ENCODE data around the gene ANKRD13D. TPM values are rescaled to one million over a fixed set of nuclear protein-coding genes. Genes with fewer than 3 reads are reported as not detected.

Gene ANKRD13D
- total RNA-seq, 1 donor, result 29.8 TPM

DNA sequence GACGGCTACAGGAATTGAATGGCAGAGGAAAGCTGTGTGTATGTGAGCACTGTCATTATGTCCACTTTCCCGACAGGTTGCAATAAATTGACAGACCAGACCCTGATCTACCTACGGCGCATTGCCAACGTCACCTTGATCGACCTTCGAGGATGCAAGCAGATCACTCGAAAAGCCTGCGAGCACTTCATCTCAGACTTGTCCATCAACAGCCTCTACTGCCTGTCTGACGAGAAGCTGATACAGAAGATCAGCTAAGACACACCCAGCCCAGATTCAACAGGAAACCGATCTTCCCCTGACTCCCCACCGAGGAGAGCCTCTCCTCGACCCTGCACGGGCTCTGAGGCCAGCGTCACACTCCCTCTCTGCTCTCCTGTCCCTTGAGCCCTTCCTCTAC lies 34.3 kb upstream of the ANKRD13D start:
- DNase-seq (ENCODE audit: low read depth), result no peak
- TF ChIP-seq, protein P1, sequence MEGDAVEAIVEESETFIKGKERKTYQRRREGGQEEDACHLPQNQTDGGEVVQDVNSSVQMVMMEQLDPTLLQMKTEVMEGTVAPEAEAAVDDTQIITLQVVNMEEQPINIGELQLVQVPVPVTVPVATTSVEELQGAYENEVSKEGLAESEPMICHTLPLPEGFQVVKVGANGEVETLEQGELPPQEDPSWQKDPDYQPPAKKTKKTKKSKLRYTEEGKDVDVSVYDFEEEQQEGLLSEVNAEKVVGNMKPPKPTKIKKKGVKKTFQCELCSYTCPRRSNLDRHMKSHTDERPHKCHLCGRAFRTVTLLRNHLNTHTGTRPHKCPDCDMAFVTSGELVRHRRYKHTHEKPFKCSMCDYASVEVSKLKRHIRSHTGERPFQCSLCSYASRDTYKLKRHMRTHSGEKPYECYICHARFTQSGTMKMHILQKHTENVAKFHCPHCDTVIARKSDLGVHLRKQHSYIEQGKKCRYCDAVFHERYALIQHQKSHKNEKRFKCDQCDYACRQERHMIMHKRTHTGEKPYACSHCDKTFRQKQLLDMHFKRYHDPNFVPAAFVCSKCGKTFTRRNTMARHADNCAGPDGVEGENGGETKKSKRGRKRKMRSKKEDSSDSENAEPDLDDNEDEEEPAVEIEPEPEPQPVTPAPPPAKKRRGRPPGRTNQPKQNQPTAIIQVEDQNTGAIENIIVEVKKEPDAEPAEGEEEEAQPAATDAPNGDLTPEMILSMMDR (IDR thresholded peaks at IDR 0.05; ENCODE audit: insufficient read depth, low read depth, low read length), result no peak
- no peak overlapping the region for H3K4me3 ChIP-seq (ENCODE audit: low read depth, low read length)

DNA sequence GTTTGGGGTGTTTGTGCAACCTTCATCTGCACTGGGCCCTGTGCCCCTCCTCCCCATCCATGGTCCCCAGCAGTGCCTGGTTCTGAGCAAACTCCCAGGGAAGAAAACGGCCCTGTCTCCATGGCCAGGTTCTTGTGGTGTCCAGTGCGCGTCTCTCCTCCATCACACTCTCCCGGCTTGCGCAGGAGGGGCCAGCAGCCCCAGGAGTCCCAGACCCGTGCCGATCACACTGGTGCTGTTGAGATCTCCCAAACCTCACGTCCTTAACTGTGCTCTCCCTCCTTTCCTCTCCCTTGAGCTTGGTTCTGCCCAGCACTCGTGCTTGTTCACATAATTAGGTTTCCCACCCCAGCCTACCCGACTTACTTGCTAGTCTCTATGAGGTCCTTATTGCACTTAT lies 33.8 kb upstream of the ANKRD13D start:
- no peak for DNase-seq (ENCODE audit: low read depth)
- TF ChIP-seq, protein P1 (IDR thresholded peaks at IDR 0.05; ENCODE audit: insufficient read depth, low read depth, low read length), result no peak
- no peak overlapping the region for H3K4me3 ChIP-seq (ENCODE audit: low read depth, low read length)

DNA sequence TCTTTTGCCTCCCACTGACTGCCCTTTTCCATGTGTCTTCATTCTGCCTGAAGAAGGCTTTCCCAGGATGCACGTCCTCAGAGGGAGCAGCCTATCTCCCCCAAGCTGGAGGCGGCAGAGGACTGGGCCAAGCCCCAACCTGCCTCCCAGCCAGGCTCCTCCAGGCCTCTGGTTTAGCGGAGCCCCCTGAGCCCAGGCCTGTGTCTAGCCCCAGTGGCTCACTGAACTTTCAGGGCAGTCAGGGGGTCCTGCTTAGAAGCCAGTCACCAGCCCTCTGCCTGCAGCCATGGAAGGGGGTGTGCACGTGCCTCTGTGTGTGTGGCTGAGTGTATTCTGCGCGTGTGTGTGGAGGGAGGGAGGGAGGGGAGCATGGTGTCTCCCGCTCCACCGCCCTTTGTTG lies 33.2 kb upstream of the ANKRD13D start:
- no peak overlapping the region for H3K4me3 ChIP-seq (ENCODE audit: low read depth, low read length)
- TF ChIP-seq, protein P1 (IDR thresholded peaks at IDR 0.05; ENCODE audit: insufficient read depth, low read depth, low read length), result no peak
- no peak for DNase-seq (ENCODE audit: low read depth)

DNA sequence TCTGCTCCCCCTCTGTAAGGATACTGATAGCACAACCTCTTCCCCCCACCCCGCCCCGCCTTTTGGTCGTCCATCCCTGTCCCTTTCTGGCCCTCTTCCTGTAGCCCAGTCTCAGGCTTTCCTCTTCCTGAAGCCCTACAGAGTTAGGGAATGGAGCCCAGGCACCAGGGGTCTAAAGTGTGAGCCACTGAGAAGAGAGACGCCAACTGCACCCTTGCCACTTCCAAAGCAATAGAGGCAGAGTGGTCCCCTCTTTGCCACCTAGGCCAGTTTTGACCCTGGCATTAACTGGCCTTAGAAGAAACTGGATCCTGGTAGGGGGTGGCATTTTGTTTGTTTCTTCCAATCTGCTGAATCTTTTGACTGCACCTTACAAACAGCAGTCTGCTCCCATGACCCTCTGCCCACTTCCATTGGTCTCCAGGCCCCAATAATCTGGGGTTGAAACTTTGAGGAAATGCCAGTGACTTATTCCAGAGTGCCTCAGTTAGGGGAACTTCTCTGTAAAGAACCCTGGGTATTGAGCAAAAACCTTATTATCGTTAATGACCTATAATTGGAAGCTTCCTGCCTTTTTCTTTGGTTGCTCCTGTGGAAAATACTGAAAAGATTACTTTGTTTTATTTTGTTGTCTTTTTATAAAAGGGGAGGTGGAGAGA lies 32.5 kb upstream of the ANKRD13D start:
- no peak for DNase-seq (ENCODE audit: low read depth)
- no peak overlapping the region for H3K4me3 ChIP-seq (ENCODE audit: low read depth, low read length)
- TF ChIP-seq, protein P1 (IDR thresholded peaks at IDR 0.05; ENCODE audit: insufficient read depth, low read depth, low read length), result no peak

DNA sequence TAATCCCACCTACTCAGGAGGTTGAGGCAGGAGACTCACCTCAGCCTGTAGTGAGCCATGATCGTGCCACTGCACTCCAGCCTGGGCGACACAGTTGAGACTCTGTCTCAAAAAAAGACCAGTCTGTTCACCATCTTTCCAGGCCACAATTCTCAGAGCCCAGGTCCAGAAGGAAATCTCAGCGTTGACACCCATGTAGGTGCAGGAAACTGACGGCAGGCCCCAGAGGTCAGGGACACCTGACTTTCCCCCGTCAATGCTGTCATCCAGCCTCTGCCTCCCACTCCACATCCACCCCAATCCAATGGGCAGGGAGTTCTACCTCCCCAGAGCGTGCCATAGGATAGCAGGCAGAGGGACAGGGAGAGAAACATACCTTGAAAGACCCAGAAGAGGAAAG lies 28.7 kb upstream of the ANKRD13D start:
- no peak for DNase-seq (ENCODE audit: low read depth)
- TF ChIP-seq, protein P1 (IDR thresholded peaks at IDR 0.05; ENCODE audit: insufficient read depth, low read depth, low read length), result no peak
- H3K4me3 ChIP-seq (ENCODE audit: low read depth, low read length), result no peak overlapping the region

DNA sequence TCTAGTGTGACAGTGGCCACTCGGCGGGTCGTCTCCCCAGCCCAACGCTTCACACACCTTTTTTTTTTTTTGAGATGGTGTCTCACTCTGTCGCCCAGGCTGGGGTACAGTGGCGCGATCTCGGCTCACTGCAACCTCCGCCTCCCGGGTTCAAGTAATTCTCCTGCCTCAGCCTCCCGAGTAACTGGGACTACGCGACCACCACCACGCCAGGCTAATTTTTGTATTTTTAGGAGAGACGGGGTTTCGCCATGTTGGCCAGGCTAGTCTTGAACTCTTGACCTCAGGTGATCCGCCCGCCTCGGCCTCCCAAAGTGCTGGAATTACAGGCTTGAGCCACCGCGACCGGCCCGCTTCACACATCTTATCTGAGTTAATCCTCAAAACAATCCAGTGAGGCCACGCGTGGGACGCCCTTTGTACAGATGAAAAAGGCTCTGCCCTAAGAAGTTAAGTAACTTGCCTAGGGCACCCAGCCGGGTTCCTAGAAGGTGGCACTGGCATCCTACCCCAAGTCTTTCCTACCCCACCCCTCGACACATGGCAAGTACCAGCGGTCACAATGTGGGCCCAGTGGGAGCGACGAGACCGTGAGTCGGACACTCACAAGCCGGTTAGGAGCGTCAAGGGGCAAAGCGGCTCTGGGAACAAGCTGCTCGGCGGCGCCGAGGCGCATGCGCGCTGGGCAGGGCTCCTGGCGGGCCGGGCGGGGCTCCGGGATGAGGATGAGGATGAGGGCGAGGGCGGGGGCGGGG lies 28.0 kb upstream of the ANKRD13D start:
- DNase-seq (ENCODE audit: low read depth), result peak; percentile 61

DNA sequence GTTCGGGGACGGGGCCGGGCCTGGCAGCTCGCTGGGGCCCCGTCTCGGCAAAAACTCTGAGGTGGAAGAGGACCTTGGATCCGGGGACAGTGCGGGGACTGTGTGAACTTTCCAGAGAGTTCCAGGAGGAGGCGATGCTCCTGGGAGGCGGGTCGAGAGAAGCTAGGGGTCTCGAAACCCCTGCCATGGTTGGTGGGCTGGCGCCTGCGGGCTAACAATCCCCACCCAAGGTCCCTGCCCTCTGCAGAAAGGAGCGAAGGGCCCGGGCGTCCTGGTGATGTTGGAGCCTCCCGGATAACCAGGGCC lies 27.5 kb upstream of the ANKRD13D start:
- peak overlapping the region; percentile 29 for H3K4me3 ChIP-seq (ENCODE audit: low read depth, low read length)
- TF ChIP-seq, protein P1 (IDR thresholded peaks at IDR 0.05; ENCODE audit: insufficient read depth, low read depth, low read length), result no peak

More for the DNA sequence above, 28.0 kb upstream of the ANKRD13D start:
- H3K4me3 ChIP-seq (ENCODE audit: low read depth, low read length), result peak overlapping the region; percentile 56

More for the DNA sequence above, 27.5 kb upstream of the ANKRD13D start:
- DNase-seq (ENCODE audit: low read depth), result no peak

Measured in fibroblast of villous mesenchyme (primary cell).